Endothelial cell of umbilical vein (primary cell): ENCODE results near the gene C4orf51. TPM values are rescaled to one million over a fixed set of nuclear protein-coding genes. Genes with fewer than 3 reads are reported as not detected.

Experiments used
- BruUV-seq: library from RNA; stranded (reverse); fragments of 400-500 nt; replicated peaks from 2 replicates; lab custom pipeline; 2021; lab: Mats Ljungman, UMichigan
- CTCF ChIA-PET: fragments of 300-600, 350-600 bp; sonication (Branson Sonifier 250); formaldehyde crosslinking; loops from one replicate; lab custom pipeline; 2021; ENCODE audit warnings: antibody characterized with exemption, inconsistent platforms; lab: Charles Lee
- POLR2A ChIA-PET: fragments of 300-600, 350-600 bp; sonication (Branson Sonifier 250); formaldehyde crosslinking; loops from one replicate; lab custom pipeline; 2021; ENCODE audit warnings: antibody characterized with exemption, inconsistent platforms; lab: Charles Lee
- DNase-seq: peaks from one replicate; pipeline ENCODE4 v3.0.0-alpha.2; 2011; ENCODE audit warnings: low read depth, low spot score
- FAIRE-seq: peaks from 2 replicates; lab custom pipeline; 2011; peaks lifted over from hg19 to GRCh38; lab: Jason Lieb, UNC
- H2AFZ ChIP-seq: 2 replicates; pipeline ENCODE4 v1.6.0; 2012; ENCODE audit warnings: low read depth, low read length, control low read depth, inconsistent platforms
- H3K27ac ChIP-seq: 2 replicates; pipeline ENCODE4 v1.5.1; 2011; ENCODE audit warnings: low read depth, mild to moderate bottlenecking, control low read depth, low read length, moderate library complexity; ENCODE audit not compliant: insufficient read depth
- H3K27me3 ChIP-seq, 2 experiments: 2 replicates each; pipeline versions ENCODE4 v1.6.0 to v1.6.1; 2011; ENCODE audit warnings: low read length in 2 of 2, mixed read lengths in 1 of 2; ENCODE audit not compliant: control insufficient read depth in 2 of 2, insufficient read depth in 2 of 2
- H3K36me3 ChIP-seq, 2 experiments: 2 replicates in 1 of 2; 3 replicates in 1 of 2; pipeline ENCODE4 v1.5.1; 2011; ENCODE audit warnings: low read length in 2 of 2, mild to moderate bottlenecking in 1 of 2, moderate library complexity in 1 of 2; ENCODE audit not compliant: control insufficient read depth in 2 of 2, insufficient read depth in 2 of 2; ENCODE audit errors: extremely low read depth in 1 of 2
- H3K4me1 ChIP-seq: 3 replicates; pipeline ENCODE4 v1.5.1; 2011; ENCODE audit warnings: mild to moderate bottlenecking, low read length; ENCODE audit not compliant: control insufficient read depth, insufficient read depth; ENCODE audit errors: extremely low read depth
- H3K4me2 ChIP-seq: 2 replicates; pipeline ENCODE4 v1.6.1; 2011; ENCODE audit warnings: low read length, control low read depth, mixed read lengths; ENCODE audit not compliant: insufficient read depth
- H3K4me3 ChIP-seq, 3 experiments: fragments of 200-600 bp in 1 of 3; sonication (generic), shearing (Covaris generic) in 1 of 3; replicated peaks in 1 of 3; 2 replicates each; pipeline ENCODE4 v1.5.1; 2011 to 2016; ENCODE audit warnings: control low read depth in 3 of 3, low read length in 3 of 3, mild to moderate bottlenecking in 2 of 3, inconsistent platforms in 1 of 3, low read depth in 1 of 3, moderate library complexity in 1 of 3; ENCODE audit not compliant: insufficient read depth in 1 of 3
- H3K79me2 ChIP-seq: 2 replicates; pipeline ENCODE4 v1.6.0; 2012; ENCODE audit warnings: low read length, inconsistent platforms; ENCODE audit not compliant: control insufficient read depth, insufficient read depth
- H3K9ac ChIP-seq: replicated peaks from 2 replicates; pipeline ENCODE3; 2011; ENCODE audit warnings: low read length, control low read depth; ENCODE audit not compliant: insufficient read depth; ENCODE audit errors: extremely low read depth
- H3K9me1 ChIP-seq: replicated peaks from 3 replicates; pipeline ENCODE4 v1.6.0; 2011; ENCODE audit warnings: mild to moderate bottlenecking, low read length; ENCODE audit not compliant: control insufficient read depth, insufficient read depth; ENCODE audit errors: extremely low read depth
- H3K9me3 ChIP-seq: replicated peaks from 2 replicates; pipeline ENCODE4 v1.5.1; 2012; ENCODE audit warnings: low read length, inconsistent platforms; ENCODE audit not compliant: control insufficient read depth, insufficient read depth
- H4K20me1 ChIP-seq: replicated peaks from 2 replicates; pipeline ENCODE3; 2011; ENCODE audit warnings: mild to moderate bottlenecking, low read length; ENCODE audit not compliant: control insufficient read depth, insufficient read depth; ENCODE audit errors: extremely low read depth
- EZH2 ChIP-seq: IDR thresholded peaks from 2 replicates; pipeline ENCODE4 v1.6.1; 2012; ENCODE audit warnings: borderline replicate concordance, low read depth, mild to moderate bottlenecking, moderate library complexity, low read length, inconsistent platforms; ENCODE audit not compliant: severe bottlenecking
- FOS ChIP-seq: IDR thresholded peaks from 2 replicates; pipeline ENCODE4 v1.6.1; 2011; ENCODE audit warnings: mild to moderate bottlenecking, low read length, moderate library complexity, borderline replicate concordance; ENCODE audit not compliant: insufficient read depth
- GATA2 ChIP-seq: IDR thresholded peaks from 2 replicates; pipeline ENCODE4 v1.7.0; 2011; ENCODE audit warnings: low read depth, mild to moderate bottlenecking, moderate library complexity, mixed read lengths, low read length; ENCODE audit not compliant: insufficient read length, insufficient read depth
- JUN ChIP-seq: IDR thresholded peaks from 2 replicates; pipeline ENCODE4 v1.6.1; 2011; ENCODE audit warnings: borderline replicate concordance, low read depth; ENCODE audit not compliant: insufficient read length, insufficient read depth
- MYC ChIP-seq: IDR thresholded peaks from one replicate; pipeline ENCODE4 v1.6.1; 2011; ENCODE audit warnings: mild to moderate bottlenecking, low read depth, low read length
- POLR2A ChIP-seq: IDR thresholded peaks from 2 replicates; pipeline ENCODE4 v1.6.1; 2012; ENCODE audit warnings: low read depth, mild to moderate bottlenecking, control low read depth, low read length
- POLR2AphosphoS5 ChIP-seq: IDR thresholded peaks from 2 replicates; pipeline ENCODE4 v1.6.1; 2012; ENCODE audit warnings: low read depth, mild to moderate bottlenecking, control low read depth, low read length, moderate library complexity; ENCODE audit not compliant: insufficient read depth
- dilution Hi-C: fragments of 300-500 bp; cut with MboI; formaldehyde crosslinking; loops from one replicate; pipeline ENCODE4 v1.15.0; 2019; ENCODE audit warnings: low sequenced_read_pairs; ENCODE audit not compliant: extremely low pct_ligation_motif_present
- intact Hi-C: fragments of 100-400 bp; cut with micrococcal nuclease; formaldehyde crosslinking; loops from one replicate; pipeline ENCODE4 v1.10.0; 2022
- polyA plus RNA-seq, 4 experiments: library from polyadenylated mRNA; depleted of rRNA in 3 of 4; stranded (reverse) in 3 of 4; unstranded in 1 of 4; fragments of >200 nt; gene quantifications; 2 replicates each; pipeline versions ENCODE4 v1.2.1 to v1.2.3, GENCODE V29; 2011 to 2012; ENCODE audit warnings: missing spikeins in 1 of 4
- total RNA-seq: library from RNA; stranded (reverse); gene quantifications from 2 replicates; pipeline ENCODE4 v1.2.3, GENCODE V29; 2021
- TF ChIP-seq, protein P1 (sequence below), 2 donors: IDR thresholded peaks; 1 replicate in 1 of 2; 2 replicates in 1 of 2; pipeline ENCODE4 v1.5.1; 2011; ENCODE audit warnings: low read length in 2 of 2, mild to moderate bottlenecking in 2 of 2, moderate library complexity in 2 of 2, control low read depth in 1 of 2, inconsistent platforms in 1 of 2, low read depth in 1 of 2; ENCODE audit not compliant: insufficient read depth in 1 of 2; ENCODE audit errors: extremely low read depth in 1 of 2
- TF ChIP-seq, protein P2 (sequence below): IDR thresholded peaks from 2 replicates; pipeline ENCODE4 v1.6.1; 2011; ENCODE audit not compliant: insufficient read depth, insufficient read length

C4orf51 gene
- total and polyA plus RNA-seq, 2 donors (not counting 3 experiments of a cell fraction or from before 2014, with no cell fraction given) = not detected

GRCh38 chr4:145736241-145736831, 56.4 kb downstream of the C4orf51 start:
- no TSS peak for BruUV-seq
- Histone ChIP-seq H3K9ac (no peak overlapping the region), H3K4me2 (no peak overlapping the region), H2AFZ (no peak overlapping the region), H3K9me3 (no peaks in the 10 kb centered on the region), H3K9me1 (no peaks in the 10 kb centered on the region), H3K27ac (peak overlapping the region; percentile 94), H3K4me3 (no peak overlapping the region), H3K4me1 (peaks cover 42% of the 10 kb centered on the region), H3K36me3 (no peaks in the 10 kb centered on the region), H3K27me3 (peaks cover 0 to 5% of the 10 kb centered on the region in 2 experiments), H4K20me1 (no peaks in the 10 kb centered on the region), H3K79me2 (no peaks in the 10 kb centered on the region)
- DNase-seq (peak; percentile 72), FAIRE-seq (peak; percentile 86)
- CTCF ChIA-PET = interaction anchor here (0.7 to 1.4 kb wide), 4 partner anchors 14 to 151 kb away, joined by 3 to 5 read pairs (median 4); no protein-coding TSS in a partner anchor
- dilution Hi-C loops (no loop called here), intact Hi-C loops (no loop called here)
- POLR2A ChIA-PET = no interaction called here
- TF ChIP-seq MYC = no peak
- TF ChIP-seq, protein P1, sequence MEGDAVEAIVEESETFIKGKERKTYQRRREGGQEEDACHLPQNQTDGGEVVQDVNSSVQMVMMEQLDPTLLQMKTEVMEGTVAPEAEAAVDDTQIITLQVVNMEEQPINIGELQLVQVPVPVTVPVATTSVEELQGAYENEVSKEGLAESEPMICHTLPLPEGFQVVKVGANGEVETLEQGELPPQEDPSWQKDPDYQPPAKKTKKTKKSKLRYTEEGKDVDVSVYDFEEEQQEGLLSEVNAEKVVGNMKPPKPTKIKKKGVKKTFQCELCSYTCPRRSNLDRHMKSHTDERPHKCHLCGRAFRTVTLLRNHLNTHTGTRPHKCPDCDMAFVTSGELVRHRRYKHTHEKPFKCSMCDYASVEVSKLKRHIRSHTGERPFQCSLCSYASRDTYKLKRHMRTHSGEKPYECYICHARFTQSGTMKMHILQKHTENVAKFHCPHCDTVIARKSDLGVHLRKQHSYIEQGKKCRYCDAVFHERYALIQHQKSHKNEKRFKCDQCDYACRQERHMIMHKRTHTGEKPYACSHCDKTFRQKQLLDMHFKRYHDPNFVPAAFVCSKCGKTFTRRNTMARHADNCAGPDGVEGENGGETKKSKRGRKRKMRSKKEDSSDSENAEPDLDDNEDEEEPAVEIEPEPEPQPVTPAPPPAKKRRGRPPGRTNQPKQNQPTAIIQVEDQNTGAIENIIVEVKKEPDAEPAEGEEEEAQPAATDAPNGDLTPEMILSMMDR (IDR thresholded peaks at IDR 0.05; ENCODE audit: extremely low read depth in 1 of 2, insufficient read depth in 1 of 2, low read depth in 1 of 2, low read length in 2 of 2) = no peak
- no peak for TF ChIP-seq GATA2
- no peak for TF ChIP-seq POLR2AphosphoS5
- TF ChIP-seq POLR2A = no peak
- no peak for TF ChIP-seq EZH2
- TF ChIP-seq, protein P2, sequence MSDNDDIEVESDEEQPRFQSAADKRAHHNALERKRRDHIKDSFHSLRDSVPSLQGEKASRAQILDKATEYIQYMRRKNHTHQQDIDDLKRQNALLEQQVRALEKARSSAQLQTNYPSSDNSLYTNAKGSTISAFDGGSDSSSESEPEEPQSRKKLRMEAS = no peak
- TF ChIP-seq JUN = no peak
- no peak for TF ChIP-seq FOS
